ENCODE data around the gene MAGI1.

The MAGI1 gene

GRCh38 chr3:65627062-65627461 is 411.7 kb downstream of the MAGI1 start:
- DNase-seq (ENCODE audit: low read depth) = peak; percentile 81
- no peak for TF ChIP-seq CTCF (IDR thresholded peaks at IDR 0.05; ENCODE audit: insufficient read depth, low read depth, low read length, missing control alignments)

GRCh38 chr3:65625305-65625704 is 413.4 kb downstream of the MAGI1 start:
- no peak for TF ChIP-seq CTCF (IDR thresholded peaks at IDR 0.05; ENCODE audit: insufficient read depth, low read depth, low read length, missing control alignments)
- no peak overlapping the region for H3K4me3 ChIP-seq (ENCODE audit: low read length)
- DNase-seq (ENCODE audit: low read depth) = no peak

More at GRCh38 chr3:65627062-65627461, 411.7 kb downstream of the MAGI1 start:
- no peak overlapping the region for H3K4me3 ChIP-seq (ENCODE audit: low read length)

GRCh38 chr3:65623362-65623761 is 415.4 kb downstream of the MAGI1 start:
- DNase-seq (ENCODE audit: low read depth) = no peak
- no peak for TF ChIP-seq CTCF (IDR thresholded peaks at IDR 0.05; ENCODE audit: insufficient read depth, low read depth, low read length, missing control alignments)
- H3K4me3 ChIP-seq (ENCODE audit: low read length) = no peak overlapping the region

GRCh38 chr3:65619888-65620287 is 418.8 kb downstream of the MAGI1 start:
- TF ChIP-seq CTCF (IDR thresholded peaks at IDR 0.05; ENCODE audit: insufficient read depth, low read depth, low read length, missing control alignments) = no peak
- DNase-seq (ENCODE audit: low read depth) = no peak
- H3K4me3 ChIP-seq (ENCODE audit: low read length) = no peak overlapping the region

GRCh38 chr3:65619451-65619881 is 419.3 kb downstream of the MAGI1 start:
- DNase-seq (ENCODE audit: low read depth) = no peak
- no peak for TF ChIP-seq CTCF (IDR thresholded peaks at IDR 0.05; ENCODE audit: insufficient read depth, low read depth, low read length, missing control alignments)
- H3K4me3 ChIP-seq (ENCODE audit: low read length) = no peak overlapping the region

- H3K4me3 ChIP-seq (ENCODE audit: low read length) = no peak overlapping the region
- TF ChIP-seq CTCF (IDR thresholded peaks at IDR 0.05; ENCODE audit: insufficient read depth, low read depth, low read length, missing control alignments) = no peak
Observed at GRCh38 chr3:65618599-65618998, 420.1 kb downstream of the MAGI1 start.

GRCh38 chr3:65617787-65618186 is 420.9 kb downstream of the MAGI1 start:
- no peak for DNase-seq (ENCODE audit: low read depth)
- no peak for TF ChIP-seq CTCF (IDR thresholded peaks at IDR 0.05; ENCODE audit: insufficient read depth, low read depth, low read length, missing control alignments)
- H3K4me3 ChIP-seq (ENCODE audit: low read length) = no peak overlapping the region

More at GRCh38 chr3:65618599-65618998, 420.1 kb downstream of the MAGI1 start:
- DNase-seq (ENCODE audit: low read depth) = no peak

Measured in epithelial cell of esophagus (primary cell).